GM23338 (cell line): ENCODE results near the gene OXGR1.

Experiments
- CTCF ChIP-seq, 2 experiments: fragments of 200-600 bp in 1 of 2; sonication (generic) in 1 of 2; conservative IDR thresholded peaks; 2 replicates each; pipeline versions ENCODE4 v1.5.1 to v1.6.1; 2016 to 2017; ENCODE audit warnings: antibody characterized with exemption in 2 of 2, low read depth in 2 of 2, mild to moderate bottlenecking in 2 of 2, moderate library complexity in 1 of 2
- EZH2 ChIP-seq: fragments of 200-600 bp; sonication (generic); IDR thresholded peaks from one replicate; pipeline ENCODE4 v1.8.0; 2017; ENCODE audit warnings: antibody characterized with exemption, mild to moderate bottlenecking, low read depth; ENCODE audit not compliant: unreplicated experiment
- EZH2phosphoT487 ChIP-seq: fragments of 200-600 bp; sonication (generic); IDR thresholded peaks from one replicate; pipeline ENCODE4 v1.8.1; 2018; ENCODE audit warnings: antibody characterized with exemption; ENCODE audit not compliant: unreplicated experiment
- JUNB ChIP-seq: IDR thresholded peaks from one replicate; pipeline ENCODE4 v1.6.1; 2016; ENCODE audit warnings: antibody characterized with exemption; ENCODE audit not compliant: unreplicated experiment
- NANOG ChIP-seq: IDR thresholded peaks from 2 replicates; pipeline ENCODE4 v1.6.1; 2016; ENCODE audit warnings: antibody characterized with exemption, borderline replicate concordance
- POLR2AphosphoS5 ChIP-seq: IDR thresholded peaks from 2 replicates; pipeline ENCODE4 v1.6.1; 2016; ENCODE audit warnings: antibody characterized with exemption, low read depth
- STAT1 ChIP-seq: IDR thresholded peaks from one replicate; pipeline ENCODE4 v1.6.1; 2016; ENCODE audit warnings: antibody characterized with exemption; ENCODE audit not compliant: unreplicated experiment
- ZNF114 ChIP-seq: fragments of 250-450 bp; sonication (Bioruptor Pico); IDR thresholded peaks from 2 replicates; pipeline ENCODE4 v1.5.0; 2020; ENCODE audit warnings: mild to moderate bottlenecking, moderate library complexity
- TF ChIP-seq, protein P1 (sequence below): IDR thresholded peaks from one replicate; pipeline ENCODE4 v1.6.1; 2018; ENCODE audit warnings: antibody characterized with exemption; ENCODE audit not compliant: unreplicated experiment

DNA sequence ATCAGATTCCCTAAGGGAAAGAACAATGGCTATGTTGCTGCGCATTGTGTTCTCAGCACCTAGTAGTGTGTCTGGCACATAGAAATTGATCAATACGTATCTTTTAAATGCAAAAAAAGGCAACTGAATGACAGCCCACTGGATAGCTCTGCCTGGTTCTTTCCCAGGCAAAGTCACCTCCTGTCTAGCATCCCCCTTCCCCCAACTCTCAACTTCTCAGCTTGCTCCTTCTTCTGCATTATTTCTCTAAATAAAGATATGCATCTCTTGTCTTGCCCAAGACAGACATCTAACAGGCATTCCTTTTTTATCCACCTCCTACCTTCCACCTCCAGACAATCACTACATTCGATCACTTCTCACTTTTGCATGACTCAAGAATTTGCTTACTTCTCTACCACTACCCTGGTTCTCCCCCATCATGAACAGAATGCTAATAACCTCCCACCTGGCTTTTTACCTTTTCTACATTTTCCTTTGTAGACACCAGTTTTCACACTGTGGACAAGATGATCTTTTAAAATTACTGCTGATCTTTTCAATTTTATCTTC lies 26.5 kb upstream of the OXGR1 start:
- TF ChIP-seq CTCF (conservative IDR thresholded peaks at IDR 0.05; ENCODE audit: low read depth in 2 of 2) = no peak
- TF ChIP-seq ZNF114 (CRISPR knock-in tag) = no peak
- no peak for TF ChIP-seq POLR2AphosphoS5
- no peak for TF ChIP-seq EZH2phosphoT487
- no peak for TF ChIP-seq NANOG
- TF ChIP-seq EZH2 = no peak
- TF ChIP-seq, protein P1, sequence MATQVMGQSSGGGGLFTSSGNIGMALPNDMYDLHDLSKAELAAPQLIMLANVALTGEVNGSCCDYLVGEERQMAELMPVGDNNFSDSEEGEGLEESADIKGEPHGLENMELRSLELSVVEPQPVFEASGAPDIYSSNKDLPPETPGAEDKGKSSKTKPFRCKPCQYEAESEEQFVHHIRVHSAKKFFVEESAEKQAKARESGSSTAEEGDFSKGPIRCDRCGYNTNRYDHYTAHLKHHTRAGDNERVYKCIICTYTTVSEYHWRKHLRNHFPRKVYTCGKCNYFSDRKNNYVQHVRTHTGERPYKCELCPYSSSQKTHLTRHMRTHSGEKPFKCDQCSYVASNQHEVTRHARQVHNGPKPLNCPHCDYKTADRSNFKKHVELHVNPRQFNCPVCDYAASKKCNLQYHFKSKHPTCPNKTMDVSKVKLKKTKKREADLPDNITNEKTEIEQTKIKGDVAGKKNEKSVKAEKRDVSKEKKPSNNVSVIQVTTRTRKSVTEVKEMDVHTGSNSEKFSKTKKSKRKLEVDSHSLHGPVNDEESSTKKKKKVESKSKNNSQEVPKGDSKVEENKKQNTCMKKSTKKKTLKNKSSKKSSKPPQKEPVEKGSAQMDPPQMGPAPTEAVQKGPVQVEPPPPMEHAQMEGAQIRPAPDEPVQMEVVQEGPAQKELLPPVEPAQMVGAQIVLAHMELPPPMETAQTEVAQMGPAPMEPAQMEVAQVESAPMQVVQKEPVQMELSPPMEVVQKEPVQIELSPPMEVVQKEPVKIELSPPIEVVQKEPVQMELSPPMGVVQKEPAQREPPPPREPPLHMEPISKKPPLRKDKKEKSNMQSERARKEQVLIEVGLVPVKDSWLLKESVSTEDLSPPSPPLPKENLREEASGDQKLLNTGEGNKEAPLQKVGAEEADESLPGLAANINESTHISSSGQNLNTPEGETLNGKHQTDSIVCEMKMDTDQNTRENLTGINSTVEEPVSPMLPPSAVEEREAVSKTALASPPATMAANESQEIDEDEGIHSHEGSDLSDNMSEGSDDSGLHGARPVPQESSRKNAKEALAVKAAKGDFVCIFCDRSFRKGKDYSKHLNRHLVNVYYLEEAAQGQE = no peak
- TF ChIP-seq STAT1 = no peak
- no peak for TF ChIP-seq JUNB
